ENCODE results near the gene ARF1.

Gene ARF1

DNA sequence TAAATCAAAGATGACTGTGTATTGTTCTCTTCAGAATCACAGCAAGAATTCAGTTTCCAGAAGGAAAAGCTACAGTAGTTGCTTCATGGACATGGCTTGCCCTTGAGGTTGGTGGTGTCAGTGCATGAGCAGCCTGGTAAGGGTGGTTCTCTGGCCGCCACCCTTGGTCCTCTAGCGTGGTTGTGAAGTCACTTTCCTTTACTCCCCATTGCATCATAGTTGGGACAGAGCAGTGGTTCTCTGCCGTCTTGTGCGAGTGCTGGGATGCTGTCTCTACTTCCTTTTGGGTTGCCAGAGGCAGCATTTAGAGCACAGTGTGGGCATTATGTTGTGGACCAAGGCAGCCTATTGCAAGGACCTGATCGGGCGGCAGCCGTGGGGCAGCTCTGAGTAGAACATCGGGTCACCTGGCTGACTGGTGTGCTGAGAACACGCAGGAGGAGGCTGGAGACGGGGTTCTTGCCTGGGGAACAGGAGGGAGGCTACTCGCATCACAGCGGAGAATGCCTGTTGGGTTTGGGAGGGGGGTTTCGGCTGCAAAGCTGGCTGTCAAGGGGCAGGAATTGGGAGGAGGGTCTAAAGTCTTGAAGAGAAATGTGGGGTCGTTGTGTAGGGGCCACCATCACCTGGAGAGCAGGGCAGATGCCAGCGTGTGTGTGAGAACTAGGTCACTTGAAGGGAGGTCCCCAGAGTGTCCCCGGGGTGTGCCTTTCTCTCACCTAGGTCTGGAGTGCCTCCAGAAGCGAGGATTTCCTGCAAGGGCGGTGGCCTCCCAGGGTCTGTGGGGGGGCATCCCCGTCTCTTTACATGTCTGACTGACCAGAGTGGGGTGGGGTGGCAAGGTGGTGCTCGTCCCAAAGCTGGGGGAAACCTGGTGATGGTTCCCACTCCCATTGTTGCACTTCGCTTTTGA lies 6.3 kb downstream of the ARF1 start:
- DNase-seq = no peak

DNA sequence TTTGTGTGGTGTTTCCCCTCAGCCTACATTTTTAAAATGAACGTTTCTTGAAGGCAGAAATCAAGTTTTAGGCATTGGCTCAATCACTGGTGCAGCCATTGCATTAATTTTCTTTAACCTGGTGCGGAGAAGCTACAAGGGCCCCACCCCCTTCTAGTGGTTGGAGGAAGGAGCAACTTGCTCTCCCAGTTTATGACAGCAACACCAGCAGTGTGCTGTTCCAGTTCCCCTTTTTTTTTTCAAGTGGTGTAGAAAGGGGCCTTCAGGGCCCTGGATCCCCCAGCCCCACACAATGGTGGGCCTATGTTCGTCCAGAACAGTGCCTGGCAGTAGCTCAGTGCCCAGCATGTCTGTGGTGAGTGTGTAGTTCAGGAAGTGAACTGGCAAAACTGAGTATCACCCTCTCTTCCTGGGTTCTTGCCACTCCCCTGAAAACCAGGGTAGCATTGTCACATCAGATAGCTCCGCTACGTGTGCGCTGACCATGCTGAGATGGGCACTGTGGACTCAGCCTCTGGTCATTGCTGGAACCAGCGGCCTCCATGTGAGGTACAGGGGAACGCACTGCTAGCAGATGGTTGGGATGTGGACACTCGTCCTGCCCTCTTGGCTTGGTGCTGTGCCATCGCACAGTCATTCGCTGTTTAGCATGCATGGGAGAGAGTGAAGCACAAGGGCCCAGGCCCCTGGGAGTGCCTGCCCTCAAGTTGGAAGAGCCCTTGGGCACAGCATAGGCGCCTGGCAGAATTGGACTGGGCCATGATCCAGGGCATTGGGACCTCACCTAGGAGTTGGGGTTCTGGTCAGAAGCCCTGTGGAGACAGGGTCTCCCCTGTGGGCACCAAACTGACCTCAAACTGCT lies 7.2 kb downstream of the ARF1 start:
- DNase-seq = no peak

DNA sequence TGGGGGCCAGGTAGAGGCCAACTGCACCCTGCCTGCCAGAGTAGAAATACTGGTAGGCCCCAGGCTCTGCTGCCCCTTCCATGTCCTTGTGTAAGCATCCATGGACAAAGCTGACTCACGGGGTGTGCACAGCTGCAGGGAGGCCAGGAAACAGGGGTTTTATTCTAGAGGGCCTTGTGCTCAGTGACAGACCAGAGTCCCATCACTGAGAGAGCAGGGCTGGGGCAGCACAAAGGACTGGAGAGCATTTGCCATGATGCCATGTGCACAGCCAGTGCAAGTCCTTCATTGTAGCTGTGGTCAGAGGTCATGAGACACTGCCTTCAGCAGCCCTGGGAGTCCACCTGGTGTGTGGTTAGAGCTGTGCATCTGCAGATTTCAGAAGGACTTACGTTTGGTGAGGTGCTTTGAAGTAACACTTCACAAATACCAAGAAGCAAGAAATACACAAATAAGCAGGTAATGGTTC lies 8.1 kb downstream of the ARF1 start:
- no peak for DNase-seq

DNA sequence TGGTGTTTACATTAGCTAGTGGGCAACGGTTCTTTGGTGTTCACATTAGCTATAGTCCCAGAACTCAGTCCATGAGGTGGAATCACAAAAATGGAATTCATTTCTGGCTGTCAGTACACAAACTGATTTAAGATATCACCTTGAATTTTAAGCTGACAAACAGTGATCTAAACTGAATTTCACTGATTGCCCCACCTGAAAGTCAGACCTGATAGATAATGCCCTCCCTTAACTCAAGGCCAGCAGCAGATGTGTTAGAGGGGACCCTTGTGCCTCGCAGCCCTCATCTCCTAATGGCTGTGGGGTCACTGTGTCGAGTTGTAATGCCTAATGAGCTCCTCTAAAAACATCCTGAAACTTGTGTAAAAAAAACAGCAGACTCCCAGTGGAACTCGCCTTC lies 8.6 kb downstream of the ARF1 start:
- no peak for DNase-seq

DNA sequence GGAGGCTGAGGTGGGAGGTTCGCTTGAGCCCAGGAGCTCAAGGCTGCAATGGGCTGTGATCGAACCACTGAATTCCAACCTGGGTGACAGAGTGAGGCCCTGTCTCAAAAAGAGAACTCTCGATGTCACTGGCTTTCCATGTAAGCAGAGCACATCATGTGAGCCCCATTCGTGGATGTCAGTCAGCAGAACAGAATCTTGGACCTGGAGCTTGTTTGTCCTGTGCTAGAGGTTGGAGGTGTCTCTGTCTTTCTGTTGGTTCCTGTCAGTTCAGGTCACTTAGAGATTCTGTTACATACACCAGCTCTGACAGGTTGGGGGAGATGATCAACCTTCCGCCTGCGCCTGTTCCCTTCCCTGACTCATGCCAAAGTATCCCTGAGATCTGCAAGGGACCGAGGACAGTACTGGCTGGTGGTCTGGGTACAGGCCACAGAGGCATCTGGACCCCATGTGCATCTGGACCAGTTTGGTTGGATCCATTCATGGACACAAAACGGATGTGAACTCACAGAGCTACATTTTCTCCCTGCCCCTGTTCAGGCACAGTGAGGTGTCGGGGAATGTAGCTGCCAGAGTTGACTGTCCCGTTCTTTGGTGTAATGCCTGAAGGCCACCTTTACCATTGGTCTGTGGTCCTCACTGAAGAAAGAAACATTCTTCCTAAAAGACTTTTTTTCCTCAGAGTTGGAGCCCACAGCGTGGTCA lies 10.0 kb downstream of the ARF1 start:
- DNase-seq = no peak

DNA sequence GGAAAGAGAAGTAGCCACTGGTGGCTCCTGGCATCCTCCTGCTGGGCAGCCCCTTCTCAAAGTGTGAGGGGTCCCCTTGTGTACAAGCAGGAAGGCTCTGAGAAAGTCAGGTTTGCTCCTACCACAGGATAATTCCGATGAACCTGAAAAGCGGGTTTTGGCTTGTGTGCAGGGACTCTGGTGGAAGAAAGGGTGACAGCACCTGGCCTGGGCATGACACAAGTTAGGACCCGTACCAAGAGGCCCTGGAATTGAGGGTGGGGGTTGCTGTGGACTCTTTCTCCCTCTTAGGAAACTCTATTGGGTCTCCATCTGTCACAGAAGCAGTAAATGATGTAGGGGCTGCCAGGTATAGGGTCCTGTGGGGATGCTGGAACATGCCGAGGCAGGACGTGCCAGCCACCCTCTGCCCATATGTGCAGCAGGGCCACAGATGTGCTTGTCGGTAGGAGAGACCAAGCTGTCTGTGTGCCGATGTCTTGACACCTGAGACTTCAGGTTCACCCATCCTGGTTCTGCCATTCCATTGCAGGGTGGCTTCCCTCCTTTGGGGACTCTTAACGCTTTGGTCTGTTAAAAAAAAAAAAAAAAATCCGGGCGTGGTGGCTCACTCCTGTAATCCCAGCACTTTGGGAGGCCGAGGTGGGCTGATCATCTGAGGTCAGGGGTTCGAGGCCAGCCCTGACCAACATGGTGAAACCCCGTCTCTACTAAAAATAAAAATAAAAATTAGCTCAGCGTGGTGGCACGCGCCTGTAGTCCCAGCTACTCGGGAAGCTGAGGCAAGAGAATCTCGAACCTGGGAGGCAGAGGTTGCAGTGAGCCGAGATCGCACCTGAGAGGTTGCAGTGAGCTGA lies 10.8 kb downstream of the ARF1 start:
- DNase-seq = no peak

DNA sequence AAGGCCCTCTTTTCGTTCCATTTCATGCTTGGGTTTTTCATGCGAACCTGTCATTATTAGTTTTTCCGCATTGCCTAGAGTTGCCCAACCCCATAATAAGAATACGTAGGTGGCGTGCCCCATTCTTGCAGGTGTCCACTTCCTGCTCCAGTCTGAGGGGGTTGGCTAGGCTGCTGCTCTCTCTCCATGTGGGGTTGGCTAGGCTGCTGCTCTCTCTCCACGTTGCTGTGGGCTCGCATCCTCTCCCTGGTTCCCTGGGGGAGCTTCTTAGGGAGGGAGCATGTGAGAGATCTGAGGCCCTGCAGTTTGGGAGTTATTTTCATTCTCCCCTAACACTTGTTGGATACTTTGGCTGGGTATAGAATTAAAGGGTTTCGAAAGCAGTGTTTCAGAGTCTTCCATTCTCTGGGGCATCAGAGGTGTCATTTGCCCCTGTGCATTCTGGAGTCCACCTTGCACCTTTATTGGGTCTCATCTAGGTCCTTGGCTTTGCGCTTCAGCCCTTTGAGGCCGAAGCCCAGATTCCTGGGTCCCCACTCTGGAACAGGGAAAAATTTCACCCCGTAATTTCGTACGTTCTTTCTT lies 12.0 kb downstream of the ARF1 start:
- no peak for DNase-seq

DNA sequence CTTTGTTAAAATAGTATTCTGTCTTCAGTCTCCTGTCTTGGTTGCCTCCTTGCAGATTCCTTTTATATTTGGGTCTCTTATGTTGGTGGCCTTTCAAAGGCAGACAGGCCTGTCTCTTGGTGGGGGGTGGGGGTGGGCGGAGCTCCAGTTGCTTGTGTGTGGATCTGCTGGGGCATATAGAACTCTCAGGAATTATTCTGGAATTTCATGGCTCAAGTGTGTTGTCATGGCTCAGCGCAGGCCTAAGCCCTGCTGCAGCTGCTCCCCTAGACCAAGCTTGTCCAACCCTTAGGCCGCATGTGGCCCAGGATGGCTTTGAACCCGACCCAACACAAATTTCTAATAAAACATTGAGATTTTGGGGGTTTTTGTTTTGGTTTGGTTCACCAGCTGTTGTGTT lies 12.7 kb downstream of the ARF1 start:
- no peak for DNase-seq

DNA sequence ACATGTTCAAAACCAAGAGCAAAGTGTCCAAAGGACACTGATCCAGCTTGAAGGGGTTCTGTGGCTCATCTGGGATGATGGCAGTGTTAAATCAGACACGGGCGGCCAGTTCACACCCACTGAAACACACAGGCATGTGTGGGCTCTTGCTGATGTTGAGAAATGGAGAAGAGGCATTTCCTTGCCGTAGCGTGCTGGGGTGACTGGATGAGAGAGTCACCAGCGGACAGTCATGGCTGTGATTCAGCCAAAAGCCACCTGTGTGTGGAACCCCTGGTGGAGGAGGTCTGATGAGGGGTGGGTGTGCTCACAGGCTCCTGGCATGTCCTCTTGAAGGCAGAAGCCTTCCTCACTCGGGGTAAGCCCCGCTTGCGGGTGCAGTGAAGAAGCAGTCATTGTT lies 13.4 kb downstream of the ARF1 start:
- no peak for DNase-seq

DNA sequence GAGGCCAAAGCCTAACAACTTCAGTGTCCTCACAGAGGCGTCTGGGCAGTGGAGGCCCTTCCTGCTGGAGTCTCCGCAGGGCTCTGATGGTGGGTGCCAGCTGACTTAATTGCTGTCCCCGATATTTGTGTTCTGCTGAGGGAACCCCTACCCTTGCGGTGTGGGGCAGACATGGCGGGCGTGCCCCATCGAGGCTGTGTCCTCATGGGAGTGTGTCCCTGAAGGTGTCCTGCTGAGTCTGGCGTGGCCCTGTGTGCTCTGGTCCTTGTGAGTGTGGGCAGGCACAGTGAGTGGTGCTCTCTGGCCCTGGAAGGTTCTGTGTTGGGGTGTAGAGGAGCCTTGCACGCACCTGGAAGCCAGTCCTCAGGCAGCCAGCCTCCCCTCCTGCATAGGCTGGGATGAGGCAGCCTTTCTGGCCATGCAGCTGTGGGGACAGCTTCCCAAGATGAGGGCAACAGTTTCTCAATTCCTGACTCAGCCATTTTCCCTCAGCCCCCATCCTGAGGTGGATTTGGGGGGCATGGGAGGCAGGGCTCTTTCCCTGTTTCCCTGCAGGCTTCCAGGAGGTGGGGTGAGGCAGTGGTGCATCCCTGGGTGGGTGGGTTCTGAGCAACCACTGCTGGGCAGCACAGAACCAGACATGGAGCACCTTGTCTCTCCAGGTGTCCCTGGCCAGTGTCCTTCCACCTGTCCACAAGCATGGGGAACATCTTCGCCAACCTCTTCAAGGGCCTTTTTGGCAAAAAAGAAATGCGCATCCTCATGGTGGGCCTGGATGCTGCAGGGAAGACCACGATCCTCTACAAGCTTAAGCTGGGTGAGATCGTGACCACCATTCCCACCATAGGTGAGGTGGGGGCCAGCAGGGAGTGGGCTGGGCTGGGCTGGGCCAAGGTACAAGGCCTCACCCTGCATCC lies 14.2 kb downstream of the ARF1 start:
- no peak for DNase-seq

DNA sequence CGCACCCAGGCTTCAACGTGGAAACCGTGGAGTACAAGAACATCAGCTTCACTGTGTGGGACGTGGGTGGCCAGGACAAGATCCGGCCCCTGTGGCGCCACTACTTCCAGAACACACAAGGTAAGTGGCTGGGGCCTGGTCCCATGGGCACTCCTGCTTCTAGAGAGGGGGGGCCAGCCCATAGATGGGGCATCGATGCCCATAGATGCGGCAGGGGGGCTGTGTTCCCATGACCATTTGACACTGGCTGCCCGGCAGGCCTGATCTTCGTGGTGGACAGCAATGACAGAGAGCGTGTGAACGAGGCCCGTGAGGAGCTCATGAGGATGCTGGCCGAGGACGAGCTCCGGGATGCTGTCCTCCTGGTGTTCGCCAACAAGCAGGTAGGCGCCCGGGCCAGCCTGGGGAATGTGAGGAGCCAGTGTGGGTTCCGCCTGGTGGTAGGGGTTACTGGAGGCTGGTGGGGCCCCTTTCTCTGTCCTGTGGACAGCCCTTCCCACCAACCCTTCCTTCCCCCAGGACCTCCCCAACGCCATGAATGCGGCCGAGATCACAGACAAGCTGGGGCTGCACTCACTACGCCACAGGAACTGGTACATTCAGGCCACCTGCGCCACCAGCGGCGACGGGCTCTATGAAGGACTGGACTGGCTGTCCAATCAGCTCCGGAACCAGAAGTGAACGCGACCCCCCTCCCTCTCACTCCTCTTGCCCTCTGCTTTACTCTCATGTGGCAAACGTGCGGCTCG lies 15.0 kb downstream of the ARF1 start:
- DNase-seq = no peak

DNA sequence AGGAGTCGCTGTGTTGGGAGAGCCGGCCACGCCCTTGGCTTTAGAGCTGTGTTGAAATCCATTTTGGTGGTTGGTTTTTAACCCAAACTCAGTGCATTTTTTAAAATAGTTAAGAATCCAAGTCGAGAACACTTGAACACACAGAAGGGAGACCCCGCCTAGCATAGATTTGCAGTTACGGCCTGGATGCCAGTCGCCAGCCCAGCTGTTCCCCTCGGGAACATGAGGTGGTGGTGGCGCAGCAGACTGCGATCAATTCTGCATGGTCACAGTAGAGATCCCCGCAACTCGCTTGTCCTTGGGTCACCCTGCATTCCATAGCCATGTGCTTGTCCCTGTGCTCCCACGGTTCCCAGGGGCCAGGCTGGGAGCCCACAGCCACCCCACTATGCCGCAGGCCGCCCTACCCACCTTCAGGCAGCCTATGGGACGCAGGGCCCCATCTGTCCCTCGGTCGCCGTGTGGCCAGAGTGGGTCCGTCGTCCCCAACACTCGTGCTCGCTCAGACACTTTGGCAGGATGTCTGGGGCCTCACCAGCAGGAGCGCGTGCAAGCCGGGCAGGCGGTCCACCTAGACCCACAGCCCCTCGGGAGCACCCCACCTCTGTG lies 15.9 kb downstream of the ARF1 start:
- DNase-seq = no peak

DNA sequence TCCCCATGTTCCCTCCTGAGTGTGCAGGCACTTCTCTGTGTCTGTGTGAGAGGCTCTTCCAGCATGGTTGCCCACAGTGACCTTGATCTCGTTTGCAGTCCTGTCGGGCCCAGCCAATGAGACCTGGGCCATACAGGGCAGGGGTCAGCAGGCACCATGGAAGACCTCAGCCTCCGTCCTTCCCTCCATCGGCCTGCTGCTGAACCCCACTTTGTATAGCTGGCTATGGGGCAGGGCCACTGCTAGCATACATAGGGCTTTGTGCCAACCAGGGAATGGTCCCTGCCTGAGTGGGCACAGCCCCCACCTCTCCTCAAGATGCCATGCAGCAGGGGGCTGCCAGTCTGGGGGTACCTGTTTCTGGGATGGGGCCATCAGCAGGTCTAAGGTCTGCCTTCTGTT lies 16.8 kb downstream of the ARF1 start:
- DNase-seq = no peak

DNA sequence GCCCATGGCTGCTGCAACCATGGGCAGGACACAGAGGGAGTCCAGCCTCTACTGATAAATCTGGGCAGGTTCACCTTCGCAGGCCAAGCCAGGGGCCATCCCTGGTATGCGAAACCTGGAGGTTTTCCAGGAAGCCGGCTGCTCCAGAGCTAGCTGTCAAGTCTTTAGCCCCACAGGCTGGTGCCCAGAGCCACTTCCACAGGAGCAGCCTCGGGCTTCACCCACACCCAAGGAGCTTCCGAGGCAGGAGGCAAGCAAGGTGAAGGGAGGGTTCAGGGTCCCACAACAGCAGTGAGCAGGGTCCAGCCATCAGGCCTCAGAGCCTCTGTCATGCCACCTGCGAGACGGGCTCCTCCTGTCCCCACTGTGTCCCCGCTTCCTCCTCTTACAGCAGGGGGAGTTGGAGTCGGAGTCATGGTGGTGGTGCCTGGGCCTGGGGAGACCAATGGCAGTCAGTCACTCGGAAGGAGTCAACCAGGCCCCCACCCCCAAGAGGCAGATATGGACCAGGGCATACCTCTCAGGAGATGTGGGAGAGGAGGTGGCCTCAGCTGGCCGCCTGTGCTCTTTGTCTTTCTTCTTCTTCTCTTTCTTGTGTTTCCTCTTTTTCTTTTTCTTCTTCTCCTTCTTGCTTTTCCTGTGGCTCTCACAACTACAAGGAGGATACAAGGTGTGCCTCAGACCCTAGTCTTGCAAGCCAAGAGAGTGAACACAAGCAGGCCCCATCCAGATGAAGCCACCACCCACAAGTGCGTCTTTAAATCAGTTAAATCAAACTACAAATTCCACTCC lies 18.5 kb downstream of the ARF1 start:
- DNase-seq = no peak

DNA sequence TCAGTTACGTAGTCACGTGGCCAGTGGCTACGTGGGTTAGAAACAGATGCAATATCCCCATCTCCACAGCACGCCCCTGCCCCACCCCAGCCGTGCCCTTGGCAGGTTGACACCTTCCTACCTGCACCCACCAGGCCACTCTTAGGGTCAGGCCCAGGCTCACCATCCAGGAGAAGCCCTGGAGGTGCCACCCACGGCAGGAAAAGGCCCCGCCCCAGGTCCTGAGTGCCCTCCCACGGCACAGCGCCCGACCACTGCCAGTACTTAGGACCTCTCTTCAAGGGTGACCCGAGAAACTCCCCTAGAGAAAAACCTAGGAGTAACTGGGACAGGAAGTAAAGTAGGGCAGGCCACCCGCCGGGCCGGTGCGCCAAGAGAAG lies 19.1 kb downstream of the ARF1 start:
- DNase-seq = no peak

DNA sequence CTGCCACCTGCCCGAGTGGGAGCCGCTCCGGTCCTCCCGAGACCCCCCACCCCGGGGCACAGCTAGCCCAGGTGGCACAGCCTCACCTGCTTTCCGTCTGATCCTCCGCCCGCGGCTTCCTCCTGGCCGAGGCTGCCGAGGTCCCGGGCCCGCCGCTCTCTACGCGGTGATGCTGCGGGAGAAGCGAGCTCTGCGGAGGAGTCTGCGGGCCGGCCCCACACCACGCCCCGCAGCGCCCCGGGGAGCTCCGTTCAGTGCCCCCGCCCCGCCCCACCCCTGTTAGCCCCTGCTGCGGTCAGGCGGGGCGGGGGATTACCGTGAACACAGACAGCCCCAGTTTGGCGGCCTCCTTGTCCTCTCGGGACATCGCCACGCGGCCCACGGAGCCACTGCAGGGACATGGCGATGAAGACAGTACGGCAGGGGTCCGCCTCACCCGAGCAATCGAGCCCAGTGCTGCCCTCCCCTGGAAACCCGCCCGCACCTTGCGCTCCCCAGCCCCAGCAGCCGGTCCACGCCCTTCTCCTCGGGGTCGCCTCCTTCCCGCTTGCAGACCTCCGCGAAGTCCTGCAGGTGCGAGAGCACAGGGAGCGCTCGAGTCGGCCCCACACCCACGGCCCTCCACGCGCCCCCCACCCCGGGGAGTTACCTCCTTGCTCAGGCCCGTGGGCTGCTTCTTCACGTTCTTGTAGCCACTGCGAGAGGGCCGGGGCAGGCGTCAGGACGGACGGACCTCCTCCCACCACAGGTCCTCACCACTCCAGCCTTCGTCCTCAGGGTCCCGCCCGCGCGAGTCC lies 19.7 kb downstream of the ARF1 start:
- DNase-seq = peak; percentile 63

DNA sequence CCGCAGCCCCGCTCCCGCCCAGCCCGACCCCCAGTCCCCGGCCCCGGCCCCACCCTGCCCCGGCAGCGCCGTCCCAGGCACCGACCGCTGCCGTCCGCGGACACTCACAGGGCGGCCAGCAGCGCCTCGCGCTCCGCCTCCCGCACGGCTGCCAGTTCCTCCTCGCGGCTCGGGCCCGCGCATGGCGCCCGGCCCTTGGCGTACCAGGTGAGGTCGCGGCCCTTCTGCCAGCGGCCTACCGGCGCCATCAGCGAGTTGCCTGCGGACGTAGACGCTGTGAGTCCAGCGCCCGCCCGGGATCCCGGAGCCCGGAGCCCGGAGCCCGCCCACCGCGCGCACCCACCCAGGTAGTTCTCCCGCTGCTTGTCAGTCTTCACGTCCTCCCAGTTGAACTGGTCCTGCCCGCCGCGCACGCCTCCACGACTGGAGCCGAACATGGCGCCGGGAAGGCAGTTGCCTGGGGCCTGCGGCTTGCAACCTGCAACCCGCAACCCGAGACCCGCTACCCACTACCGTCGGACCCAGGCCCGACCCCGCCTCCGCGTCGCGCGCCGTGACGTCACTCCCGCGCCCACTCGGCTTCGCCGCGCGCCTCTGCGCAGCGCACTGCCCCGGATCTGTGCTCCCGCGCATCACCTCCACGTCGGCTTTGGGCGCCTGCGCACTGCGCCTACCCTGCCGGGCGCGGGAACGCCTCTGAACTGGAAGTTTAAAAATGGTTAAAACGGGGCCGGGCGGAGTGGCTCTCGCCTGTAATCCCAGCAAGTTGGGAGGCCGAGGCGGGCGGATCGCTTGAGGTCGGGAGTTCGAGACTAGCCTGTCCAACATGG lies 20.5 kb downstream of the ARF1 start, which contains the start of gene C1orf35:
Gene C1orf35, minus strand, starts transcription at position 535 of the 830 bp plus-strand sequence. Its CDS starts 98 bp downstream, at position 437.
- peak; percentile 98 for DNase-seq
